Prostate gland (tissue), 2 donors: ENCODE measurements around the gene ZNF830.

Source experiments
- CTCF ChIP-seq, 4 experiments: fragments of 200-600 bp in 2 of 4; fragments of 450-650 bp in 2 of 4; sonication (generic) in 2 of 4; IDR thresholded peaks; 1 replicate in 3 of 4; 2 replicates in 1 of 4; pipeline ENCODE4 v1.5.1; 2016 to 2019; ENCODE audit warnings: antibody characterized with exemption in 4 of 4, mild to moderate bottlenecking in 2 of 4, moderate library complexity in 2 of 4
- POLR2A ChIP-seq: fragments of 450-650 bp; IDR thresholded peaks from one replicate; pipeline ENCODE4 v1.6.1; 2016; ENCODE audit warnings: antibody characterized with exemption, mild to moderate bottlenecking
- POLR2AphosphoS5 ChIP-seq: sonication (generic); formaldehyde crosslinking; IDR thresholded peaks from one replicate; pipeline ENCODE4 v1.6.1; 2017; ENCODE audit warnings: antibody characterized with exemption

DNA sequence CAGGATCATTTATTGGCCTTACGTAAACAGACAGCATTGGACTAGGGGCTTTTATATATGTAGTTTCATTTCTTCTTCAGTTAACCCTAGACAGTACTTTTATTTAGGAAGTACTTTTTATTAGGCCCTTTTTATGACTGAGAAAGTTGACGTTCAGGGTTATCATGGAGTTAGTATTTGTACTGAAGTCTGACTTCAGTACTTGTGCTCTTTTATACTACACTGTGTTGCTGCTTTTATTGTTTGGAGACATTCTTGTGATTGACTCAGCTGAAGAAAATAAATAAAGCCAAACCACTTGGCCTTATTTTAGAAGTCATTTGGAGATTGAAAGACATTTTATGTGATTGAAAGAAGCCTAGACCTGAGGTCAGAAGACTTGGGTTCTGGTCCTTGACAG, 25.9 kb downstream of the ZNF830 start:
- TF ChIP-seq POLR2A (no peak), CTCF (IDR thresholded peaks at IDR 0.05) (no peak), POLR2AphosphoS5 (peak; percentile 46)
